ENCODE results near the gene AK4. TPM values are rescaled to one million over a fixed set of nuclear protein-coding genes. Genes with fewer than 3 reads are reported as not detected.

AK4 gene
- total RNA-seq, 6 experiments from 2014 or later: 108 to 171 (median 123) TPM

DNA sequence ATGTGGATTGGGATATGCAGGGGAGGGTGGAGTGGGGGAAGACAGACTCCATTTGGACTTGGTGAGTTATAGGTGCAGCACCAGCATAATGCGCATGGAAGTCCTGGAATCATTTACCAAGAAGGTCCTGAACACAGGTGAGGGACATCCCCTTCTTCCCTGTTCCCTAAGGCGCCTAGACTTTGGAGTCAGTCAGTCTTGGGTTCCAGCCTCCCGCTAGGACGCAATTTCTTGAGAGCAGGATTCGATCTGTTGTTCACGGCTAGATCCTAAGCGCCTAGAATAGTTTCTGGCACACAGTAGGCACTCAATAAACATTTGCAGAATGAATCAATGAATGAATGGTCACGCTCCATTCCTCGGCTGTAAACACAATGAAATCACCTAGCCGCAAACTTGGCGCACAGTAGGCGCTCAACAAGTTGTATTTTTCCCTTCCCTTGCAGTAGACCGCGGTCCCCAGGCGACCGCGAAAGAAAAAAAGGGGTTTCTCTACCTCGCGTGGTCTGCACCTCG lies 1.0 kb upstream of the AK4 start:
- Histone ChIP-seq H3K9me3 (no peaks in the 10 kb centered on the region), H3K4me3 (peak overlapping the region; percentile 71 to 84 (median 79)), H3K27me3 (no peaks in the 10 kb centered on the region), H3K36me3 (no peaks in the 10 kb centered on the region), H3K27ac (peak overlapping the region; percentile 70 to 89 (median 72)), H3K4me1 (peaks cover 0 to 40% (median 9%) of the 10 kb centered on the region in 4 donors)
- TF ChIP-seq, protein P1, sequence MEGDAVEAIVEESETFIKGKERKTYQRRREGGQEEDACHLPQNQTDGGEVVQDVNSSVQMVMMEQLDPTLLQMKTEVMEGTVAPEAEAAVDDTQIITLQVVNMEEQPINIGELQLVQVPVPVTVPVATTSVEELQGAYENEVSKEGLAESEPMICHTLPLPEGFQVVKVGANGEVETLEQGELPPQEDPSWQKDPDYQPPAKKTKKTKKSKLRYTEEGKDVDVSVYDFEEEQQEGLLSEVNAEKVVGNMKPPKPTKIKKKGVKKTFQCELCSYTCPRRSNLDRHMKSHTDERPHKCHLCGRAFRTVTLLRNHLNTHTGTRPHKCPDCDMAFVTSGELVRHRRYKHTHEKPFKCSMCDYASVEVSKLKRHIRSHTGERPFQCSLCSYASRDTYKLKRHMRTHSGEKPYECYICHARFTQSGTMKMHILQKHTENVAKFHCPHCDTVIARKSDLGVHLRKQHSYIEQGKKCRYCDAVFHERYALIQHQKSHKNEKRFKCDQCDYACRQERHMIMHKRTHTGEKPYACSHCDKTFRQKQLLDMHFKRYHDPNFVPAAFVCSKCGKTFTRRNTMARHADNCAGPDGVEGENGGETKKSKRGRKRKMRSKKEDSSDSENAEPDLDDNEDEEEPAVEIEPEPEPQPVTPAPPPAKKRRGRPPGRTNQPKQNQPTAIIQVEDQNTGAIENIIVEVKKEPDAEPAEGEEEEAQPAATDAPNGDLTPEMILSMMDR (IDR thresholded peaks at IDR 0.05): no peak
- no peak for TF ChIP-seq POLR2A (IDR thresholded peaks at IDR 0.05)
- peak in 1 of 3 donors; percentile 30 for DNase-seq
- intact Hi-C loops (cut with DNase I): no loop called here
- 23% methylated on average over 6 of the region's 20 CpGs for WGBS (ENCODE audit: insufficient coverage, low coverage, low lambda C conversion rate, missing lambda C conversion rate)
- no peak for ATAC-seq

DNA sequence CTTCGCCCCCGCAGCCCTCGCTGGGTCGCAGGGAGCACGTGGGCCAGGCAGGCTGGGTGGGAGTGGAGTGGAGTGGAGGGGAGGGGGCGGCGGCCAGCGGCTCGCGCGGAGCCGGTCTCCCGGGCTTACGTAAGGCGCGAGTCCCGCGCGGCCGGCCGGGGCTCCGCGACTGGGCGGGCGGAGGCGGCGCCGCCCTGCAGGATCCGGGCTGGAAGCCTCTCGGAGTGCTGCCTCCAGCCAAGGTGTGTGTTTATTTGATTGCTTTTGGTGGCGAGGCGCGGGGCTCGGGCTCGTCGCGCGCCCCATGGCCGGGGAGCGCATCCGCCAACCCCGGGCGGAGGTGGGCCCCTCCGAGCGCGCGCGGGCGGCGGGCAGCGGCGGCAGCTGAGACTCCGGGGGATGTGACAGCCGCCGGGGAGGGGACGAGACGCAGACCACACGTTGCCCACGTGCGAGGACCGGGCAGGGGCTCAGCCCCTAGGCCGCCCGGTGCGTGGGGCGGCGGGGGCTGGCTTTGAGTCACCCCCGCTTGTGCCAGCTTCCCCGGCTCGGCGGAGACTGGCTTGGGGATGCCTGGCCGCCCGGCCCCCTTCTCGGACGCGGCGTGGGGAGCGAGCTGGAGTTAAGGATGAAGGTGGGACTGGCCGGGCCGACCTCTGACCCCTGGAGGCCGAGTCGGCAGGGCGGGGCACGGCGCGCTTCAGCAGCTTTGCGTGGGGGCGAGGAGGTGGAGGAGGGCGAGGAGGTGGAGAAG lies 402 bp upstream of the AK4 start:
- H3K9me3 ChIP-seq: no peaks in the 10 kb centered on the region
- ATAC-seq: peak; percentile 74 to 88 (median 82)
- 1% methylated on average over 14 of the region's 88 CpGs for WGBS (ENCODE audit: insufficient coverage, low coverage, low lambda C conversion rate, missing lambda C conversion rate)
- peaks cover 0 to 43% (median 9%) of the 10 kb centered on the region in 4 donors for H3K4me1 ChIP-seq
- H3K27ac ChIP-seq: peak overlapping the region; percentile 70 to 89 (median 72)
- peak; percentile 84 to 89 (median 89) for DNase-seq
- no peaks in the 10 kb centered on the region for H3K27me3 ChIP-seq
- intact Hi-C loops (cut with DNase I): no loop called here
- no peaks in the 10 kb centered on the region for H3K36me3 ChIP-seq
- peak overlapping the region; percentile 71 to 84 (median 79) for H3K4me3 ChIP-seq
- peak; percentile 43 for TF ChIP-seq POLR2A (IDR thresholded peaks at IDR 0.05)
- TF ChIP-seq, protein P1 (IDR thresholded peaks at IDR 0.05): no peak

DNA sequence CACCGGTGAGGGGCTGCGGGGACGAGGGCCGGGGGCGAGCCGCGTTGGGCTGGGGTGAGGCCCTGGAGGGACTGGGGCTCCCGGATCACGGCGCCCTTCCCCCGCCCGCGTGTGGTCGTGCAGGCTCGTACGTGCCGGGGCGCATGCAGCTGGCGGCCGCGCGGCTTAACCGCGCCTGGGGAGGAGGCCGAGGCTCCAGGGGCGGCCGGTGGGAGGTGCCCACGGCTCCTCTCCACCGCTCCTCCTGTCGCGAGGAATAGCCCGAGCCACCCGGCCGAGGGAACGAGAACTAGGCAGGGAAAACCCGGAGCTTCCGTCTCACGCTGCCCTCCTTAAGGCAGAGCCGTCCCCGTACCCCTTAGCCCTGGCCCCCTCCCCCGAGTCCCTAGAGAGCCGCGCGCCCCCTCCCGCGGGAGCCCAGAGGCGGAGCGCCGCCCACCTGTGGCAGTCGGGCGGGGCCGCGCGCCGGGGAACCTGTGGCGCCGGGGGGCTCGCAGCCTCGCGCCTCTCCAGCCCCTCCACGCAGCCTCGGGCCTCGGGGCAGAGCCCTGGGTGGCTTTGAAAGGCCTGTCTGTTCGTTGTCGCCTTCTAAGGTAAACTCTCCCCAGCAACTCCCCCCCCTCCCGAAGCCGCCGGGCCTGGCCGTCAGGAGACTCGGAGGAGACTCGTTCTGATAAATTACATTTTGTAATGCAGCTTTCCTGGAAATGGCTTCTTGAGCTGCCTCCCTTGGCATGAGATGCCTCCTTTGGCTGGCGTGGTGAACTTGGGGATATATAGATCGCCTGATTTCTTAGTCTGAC lies 746 bp downstream of the AK4 start:
- no peaks in the 10 kb centered on the region for H3K27me3 ChIP-seq

More for the DNA sequence above, 746 bp downstream of the AK4 start:
- H3K4me3 ChIP-seq: peak overlapping the region; percentile 71 to 84 (median 79)
- no peaks in the 10 kb centered on the region for H3K36me3 ChIP-seq
- DNase-seq (peak; percentile 63 to 76 (median 63)), ATAC-seq (peak; percentile 49 to 57 (median 53))
- H3K9me3 ChIP-seq: no peaks in the 10 kb centered on the region
- H3K27ac ChIP-seq: peak overlapping the region; percentile 70 to 89 (median 72)
- WGBS (ENCODE audit: insufficient coverage, low coverage, low lambda C conversion rate, missing lambda C conversion rate): 0% methylated on average over 7 of the region's 73 CpGs
- intact Hi-C loops (cut with DNase I): no loop called here
- H3K4me1 ChIP-seq: peaks cover 0 to 51% (median 9%) of the 10 kb centered on the region in 4 donors
- TF ChIP-seq POLR2A (IDR thresholded peaks at IDR 0.05): no peak
- TF ChIP-seq, protein P1 (IDR thresholded peaks at IDR 0.05): no peak
